SK-N-MC (cell line): ENCODE results near the gene SEMA3C.

Source experiments
- EZH2 ChIP-seq: fragments of 200-600 bp; sonication (generic); IDR thresholded peaks from one replicate; pipeline ENCODE4 v1.6.1; 2017; ENCODE audit warnings: antibody characterized with exemption
- POLR2AphosphoS5 ChIP-seq: IDR thresholded peaks from 2 replicates; pipeline ENCODE4 v1.6.1; 2012; ENCODE audit warnings: mild to moderate bottlenecking, low read depth, low read length, borderline replicate concordance

- TF ChIP-seq POLR2AphosphoS5 = no peak
- no peak for TF ChIP-seq EZH2
These were observed 132.8 kb downstream of the SEMA3C start for GRCh38 chr7:80785961-80786536.
